ENCODE measurements around the gene PPP2R3A.

DNA sequence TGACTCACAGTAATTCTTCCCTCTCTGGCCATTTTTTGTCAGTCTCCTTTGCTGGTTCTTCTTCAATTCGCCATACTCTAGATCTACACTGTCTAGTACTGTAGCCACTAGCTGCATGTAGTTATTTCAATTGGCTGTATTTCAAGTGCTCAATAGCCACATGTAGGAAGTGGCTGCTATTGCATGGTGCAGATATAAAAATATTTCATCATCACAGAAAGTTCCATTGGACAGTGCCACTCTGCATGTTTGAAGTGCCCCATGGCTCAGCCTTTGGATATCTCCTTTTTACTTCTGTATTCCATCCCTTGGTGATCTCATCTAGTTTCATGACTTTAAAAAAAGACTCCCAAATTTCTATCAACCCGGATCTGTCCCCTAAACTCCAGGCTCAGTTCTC is 22.1 kb downstream of the PPP2R3A start:
- TF ChIP-seq, protein P1, sequence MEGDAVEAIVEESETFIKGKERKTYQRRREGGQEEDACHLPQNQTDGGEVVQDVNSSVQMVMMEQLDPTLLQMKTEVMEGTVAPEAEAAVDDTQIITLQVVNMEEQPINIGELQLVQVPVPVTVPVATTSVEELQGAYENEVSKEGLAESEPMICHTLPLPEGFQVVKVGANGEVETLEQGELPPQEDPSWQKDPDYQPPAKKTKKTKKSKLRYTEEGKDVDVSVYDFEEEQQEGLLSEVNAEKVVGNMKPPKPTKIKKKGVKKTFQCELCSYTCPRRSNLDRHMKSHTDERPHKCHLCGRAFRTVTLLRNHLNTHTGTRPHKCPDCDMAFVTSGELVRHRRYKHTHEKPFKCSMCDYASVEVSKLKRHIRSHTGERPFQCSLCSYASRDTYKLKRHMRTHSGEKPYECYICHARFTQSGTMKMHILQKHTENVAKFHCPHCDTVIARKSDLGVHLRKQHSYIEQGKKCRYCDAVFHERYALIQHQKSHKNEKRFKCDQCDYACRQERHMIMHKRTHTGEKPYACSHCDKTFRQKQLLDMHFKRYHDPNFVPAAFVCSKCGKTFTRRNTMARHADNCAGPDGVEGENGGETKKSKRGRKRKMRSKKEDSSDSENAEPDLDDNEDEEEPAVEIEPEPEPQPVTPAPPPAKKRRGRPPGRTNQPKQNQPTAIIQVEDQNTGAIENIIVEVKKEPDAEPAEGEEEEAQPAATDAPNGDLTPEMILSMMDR (conservative IDR thresholded peaks at IDR 0.05; ENCODE audit: low read depth in 2 of 2), result no peak
- TF ChIP-seq, protein P2, sequence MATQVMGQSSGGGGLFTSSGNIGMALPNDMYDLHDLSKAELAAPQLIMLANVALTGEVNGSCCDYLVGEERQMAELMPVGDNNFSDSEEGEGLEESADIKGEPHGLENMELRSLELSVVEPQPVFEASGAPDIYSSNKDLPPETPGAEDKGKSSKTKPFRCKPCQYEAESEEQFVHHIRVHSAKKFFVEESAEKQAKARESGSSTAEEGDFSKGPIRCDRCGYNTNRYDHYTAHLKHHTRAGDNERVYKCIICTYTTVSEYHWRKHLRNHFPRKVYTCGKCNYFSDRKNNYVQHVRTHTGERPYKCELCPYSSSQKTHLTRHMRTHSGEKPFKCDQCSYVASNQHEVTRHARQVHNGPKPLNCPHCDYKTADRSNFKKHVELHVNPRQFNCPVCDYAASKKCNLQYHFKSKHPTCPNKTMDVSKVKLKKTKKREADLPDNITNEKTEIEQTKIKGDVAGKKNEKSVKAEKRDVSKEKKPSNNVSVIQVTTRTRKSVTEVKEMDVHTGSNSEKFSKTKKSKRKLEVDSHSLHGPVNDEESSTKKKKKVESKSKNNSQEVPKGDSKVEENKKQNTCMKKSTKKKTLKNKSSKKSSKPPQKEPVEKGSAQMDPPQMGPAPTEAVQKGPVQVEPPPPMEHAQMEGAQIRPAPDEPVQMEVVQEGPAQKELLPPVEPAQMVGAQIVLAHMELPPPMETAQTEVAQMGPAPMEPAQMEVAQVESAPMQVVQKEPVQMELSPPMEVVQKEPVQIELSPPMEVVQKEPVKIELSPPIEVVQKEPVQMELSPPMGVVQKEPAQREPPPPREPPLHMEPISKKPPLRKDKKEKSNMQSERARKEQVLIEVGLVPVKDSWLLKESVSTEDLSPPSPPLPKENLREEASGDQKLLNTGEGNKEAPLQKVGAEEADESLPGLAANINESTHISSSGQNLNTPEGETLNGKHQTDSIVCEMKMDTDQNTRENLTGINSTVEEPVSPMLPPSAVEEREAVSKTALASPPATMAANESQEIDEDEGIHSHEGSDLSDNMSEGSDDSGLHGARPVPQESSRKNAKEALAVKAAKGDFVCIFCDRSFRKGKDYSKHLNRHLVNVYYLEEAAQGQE (IDR thresholded peaks at IDR 0.05; ENCODE audit: unreplicated experiment), result no peak
- TF ChIP-seq POLR2AphosphoS5 (IDR thresholded peaks at IDR 0.05; ENCODE audit: low read depth) (no peak), EZH2 (IDR thresholded peaks at IDR 0.05; ENCODE audit: low read depth, unreplicated experiment) (no peak)
